DMS114 treated with DMSO at 0.1 percent for 48 hours (cell line): ENCODE data around the gene CREB3L2.
"Not testable (repeated sequence)": the region's sequence is repeated elsewhere in the genome, so short reads cannot be mapped to it uniquely, and the experiment has no call there.

Experiments used
- DNase-seq: peaks from one replicate; lab custom pipeline; 2025; ENCODE audit not compliant: unreplicated experiment; lab: John Stamatoyannopoulos, UW

Gene CREB3L2

GRCh38 chr7:138001529-138002095 is at the start of gene CREB3L2:
Gene CREB3L2 (minus strand): TSS chr7:138002086. CDS start chr7:138001705, 381 bp downstream.
- no peak for DNase-seq

GRCh38 chr7:138049505-138050116 is 47.7 kb upstream of the CREB3L2 start:
- DNase-seq: no peak

- no peak for DNase-seq
Observed at GRCh38 chr7:138047907-138048306, 46.0 kb upstream of the CREB3L2 start.

- no peak for DNase-seq
Observed at GRCh38 chr7:138044897-138045296, 43.0 kb upstream of the CREB3L2 start.

- DNase-seq: not testable (repeated sequence)
Observed at GRCh38 chr7:138040063-138040462, 38.2 kb upstream of the CREB3L2 start.

GRCh38 chr7:138036135-138036534 is 34.2 kb upstream of the CREB3L2 start:
- no peak for DNase-seq

GRCh38 chr7:138033241-138033640 is 31.4 kb upstream of the CREB3L2 start:
- no peak for DNase-seq

- DNase-seq: no peak
Observed at GRCh38 chr7:138032770-138033169, 30.9 kb upstream of the CREB3L2 start.

GRCh38 chr7:138032186-138032585 is 30.3 kb upstream of the CREB3L2 start:
- no peak for DNase-seq

GRCh38 chr7:138030679-138031351 is 28.9 kb upstream of the CREB3L2 start:
- DNase-seq: no peak

GRCh38 chr7:138029941-138030340 is 28.1 kb upstream of the CREB3L2 start:
- DNase-seq: no peak

GRCh38 chr7:138029126-138029525 is 27.2 kb upstream of the CREB3L2 start:
- DNase-seq: no peak

- DNase-seq: no peak
Observed at GRCh38 chr7:138027100-138027499, 25.2 kb upstream of the CREB3L2 start.

GRCh38 chr7:138025215-138026186 is 23.6 kb upstream of the CREB3L2 start:
- no peak for DNase-seq

GRCh38 chr7:138024765-138025164 is 22.9 kb upstream of the CREB3L2 start:
- no peak for DNase-seq

- no peak for DNase-seq
Observed at GRCh38 chr7:138024343-138024691, 22.4 kb upstream of the CREB3L2 start.

GRCh38 chr7:138023618-138024342 is 21.9 kb upstream of the CREB3L2 start:
- no peak for DNase-seq

GRCh38 chr7:138021889-138022288 is 20.0 kb upstream of the CREB3L2 start:
- no peak for DNase-seq

GRCh38 chr7:138017992-138018391 is 16.1 kb upstream of the CREB3L2 start:
- no peak for DNase-seq

GRCh38 chr7:138015096-138015495 is 13.2 kb upstream of the CREB3L2 start:
- DNase-seq: no peak

- DNase-seq: no peak
Observed at GRCh38 chr7:138014686-138015085, 12.8 kb upstream of the CREB3L2 start.
